EL (cell line): ENCODE results near the gene CCDC69.

ENCODE experiments used
- DNase-seq: peaks from one replicate; pipeline ENCODE4 v3.0.0-alpha.2; 2016

CCDC69 gene

GRCh38 chr5:151157426-151158286 lies 66.2 kb downstream of the CCDC69 start, which contains the start of gene ANXA6:
Gene ANXA6 (minus strand): TSS chr5:151157779. CDS start chr5:151147901, 9,878 bp downstream.
- peak; percentile 89 for DNase-seq

GRCh38 chr5:151156507-151157420 lies 67.1 kb downstream of the CCDC69 start:
- DNase-seq: peak; percentile 51

- DNase-seq: peak; percentile 79
Measured at GRCh38 chr5:151155775-151156506, 68.0 kb downstream of the CCDC69 start.

GRCh38 chr5:151154931-151155774 lies 68.7 kb downstream of the CCDC69 start:
- DNase-seq: peak; percentile 70

- DNase-seq: no peak
Measured at GRCh38 chr5:151153766-151154272, 70.1 kb downstream of the CCDC69 start.

- no peak for DNase-seq
Measured at GRCh38 chr5:151153300-151153699, 70.6 kb downstream of the CCDC69 start.

GRCh38 chr5:151151793-151152192 lies 72.1 kb downstream of the CCDC69 start:
- DNase-seq: no peak

- DNase-seq: no peak
Measured at GRCh38 chr5:151151263-151151660, 72.6 kb downstream of the CCDC69 start.

- DNase-seq: peak; percentile 14
Measured at GRCh38 chr5:151150471-151151262, 73.2 kb downstream of the CCDC69 start.

GRCh38 chr5:151148583-151148982 lies 75.3 kb downstream of the CCDC69 start:
- no peak for DNase-seq

- no peak for DNase-seq
Measured at GRCh38 chr5:151147033-151147432, 76.9 kb downstream of the CCDC69 start.

GRCh38 chr5:151146061-151146460 lies 77.8 kb downstream of the CCDC69 start:
- peak; percentile 12 for DNase-seq

- no peak for DNase-seq
Measured at GRCh38 chr5:151144922-151145321, 79.0 kb downstream of the CCDC69 start.

- no peak for DNase-seq
Measured at GRCh38 chr5:151144275-151144674, 79.6 kb downstream of the CCDC69 start.

- DNase-seq: no peak
Measured at GRCh38 chr5:151143645-151144044, 80.2 kb downstream of the CCDC69 start.

GRCh38 chr5:151142933-151143332 lies 81.0 kb downstream of the CCDC69 start:
- no peak for DNase-seq

- no peak for DNase-seq
Measured at GRCh38 chr5:151141535-151141934, 82.4 kb downstream of the CCDC69 start.

GRCh38 chr5:151140686-151141459 lies 83.0 kb downstream of the CCDC69 start:
- no peak for DNase-seq

- DNase-seq: no peak
Measured at GRCh38 chr5:151139646-151140045, 84.2 kb downstream of the CCDC69 start.

GRCh38 chr5:151139015-151139414 lies 84.9 kb downstream of the CCDC69 start:
- no peak for DNase-seq
